GM18505 (cell line): ENCODE measurements around the gene DYNC1I1.

Experiments
- ATAC-seq: cut with Tn5 transposase; IDR thresholded peaks from one replicate; pipeline ENCODE4 v1.9.1; 2021; ENCODE audit not compliant: unreplicated experiment
- POLR2A ChIP-seq: IDR thresholded peaks from 4 replicates; pipeline ENCODE4 v1.6.1; 2011; ENCODE audit warnings: borderline replicate concordance; ENCODE audit not compliant: insufficient read depth, insufficient read length; ENCODE audit errors: extremely low read depth

Gene DYNC1I1

DNA sequence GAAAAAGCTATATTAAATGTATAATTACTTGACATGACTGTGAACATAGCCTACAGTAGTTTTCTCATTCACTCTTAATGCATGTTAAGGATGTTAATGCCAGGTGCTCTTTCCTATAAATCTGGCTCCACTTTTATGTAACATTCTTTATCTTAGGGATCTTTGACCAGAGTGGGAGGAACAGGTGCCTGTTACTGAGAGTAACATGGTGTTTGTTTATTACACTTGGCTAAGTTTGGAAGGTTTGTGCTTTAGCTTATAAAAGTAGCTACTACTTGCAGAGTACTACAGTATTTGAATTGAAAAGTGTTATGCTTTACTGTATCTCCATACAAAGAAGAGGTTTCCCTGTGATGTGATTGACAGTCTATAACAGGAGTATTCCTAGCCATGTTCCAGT lies 183.4 kb downstream of the DYNC1I1 start:
- TF ChIP-seq POLR2A = no peak
- ATAC-seq = no peak

DNA sequence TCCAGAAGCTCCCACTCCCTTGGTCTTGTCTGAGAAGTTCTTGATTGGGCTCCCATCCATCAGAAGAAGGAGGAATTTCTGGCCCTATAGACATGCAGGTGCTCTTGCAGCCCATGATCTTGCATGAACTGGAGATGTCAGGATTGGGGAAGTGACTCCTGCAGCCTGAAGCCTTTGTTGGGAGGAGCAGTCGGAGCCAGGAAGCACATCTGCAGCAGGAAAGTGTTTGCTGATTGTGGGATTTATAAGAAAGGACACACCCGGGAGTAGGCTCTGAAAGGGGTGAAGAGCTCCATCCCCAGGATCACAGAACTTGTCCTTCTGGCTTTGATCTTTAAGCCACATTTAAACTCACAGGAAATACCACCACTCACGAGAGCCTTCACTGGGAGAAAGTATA lies 185.2 kb downstream of the DYNC1I1 start:
- TF ChIP-seq POLR2A = no peak
- no peak for ATAC-seq

DNA sequence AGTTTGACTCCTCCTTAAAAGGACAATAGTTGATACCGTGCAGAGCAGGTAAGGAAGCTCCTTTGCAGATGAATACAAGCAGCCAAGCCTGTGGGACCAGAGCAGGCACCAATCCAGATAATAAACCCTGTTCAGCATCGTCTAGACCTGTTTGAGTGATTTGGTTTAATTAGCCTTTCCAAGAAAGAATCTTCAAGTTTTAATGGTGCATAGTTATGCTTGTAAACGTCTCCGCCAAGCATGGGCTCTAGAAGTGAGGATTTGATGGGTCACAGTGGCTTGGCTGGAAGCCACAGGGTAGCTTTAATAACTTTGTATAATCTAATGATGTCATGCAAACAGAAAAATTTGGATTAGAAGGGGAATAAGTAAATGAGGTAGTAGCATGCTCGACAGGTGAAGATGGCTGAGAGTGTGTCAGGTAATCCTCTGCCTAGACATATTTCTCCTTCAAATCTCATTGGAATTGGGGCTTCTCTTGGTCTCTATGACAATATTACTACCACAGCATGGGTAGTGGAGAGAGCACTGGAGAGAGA lies 188.4 kb downstream of the DYNC1I1 start:
- no peak for ATAC-seq

DNA sequence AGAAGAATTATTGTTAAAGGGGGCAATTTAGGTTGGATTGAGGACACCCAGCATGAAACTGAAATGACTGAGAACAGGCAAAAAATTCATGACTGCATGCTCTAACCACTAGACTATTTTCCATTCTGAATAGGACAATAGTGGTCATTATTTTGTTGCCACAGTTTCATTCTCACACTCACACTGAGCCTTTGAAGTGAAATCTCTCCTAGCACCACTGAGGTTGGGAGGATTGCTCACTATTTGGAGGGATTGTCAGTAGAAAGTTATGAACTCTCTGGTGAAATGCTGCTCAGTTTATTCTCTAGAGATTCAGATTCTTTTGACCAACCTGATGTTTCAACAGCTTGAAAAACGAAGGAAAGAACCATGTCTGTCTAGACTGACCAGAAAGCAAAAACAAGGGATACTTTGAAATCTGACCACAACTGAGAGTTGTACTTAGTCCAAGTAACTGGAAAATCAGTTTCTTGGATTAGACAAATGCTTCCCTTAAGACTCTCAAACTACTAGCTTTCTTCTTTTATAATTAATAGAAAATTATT lies 191.2 kb downstream of the DYNC1I1 start:
- no peak for TF ChIP-seq POLR2A
- no peak for ATAC-seq

More for the DNA sequence above, 188.4 kb downstream of the DYNC1I1 start:
- no peak for TF ChIP-seq POLR2A

DNA sequence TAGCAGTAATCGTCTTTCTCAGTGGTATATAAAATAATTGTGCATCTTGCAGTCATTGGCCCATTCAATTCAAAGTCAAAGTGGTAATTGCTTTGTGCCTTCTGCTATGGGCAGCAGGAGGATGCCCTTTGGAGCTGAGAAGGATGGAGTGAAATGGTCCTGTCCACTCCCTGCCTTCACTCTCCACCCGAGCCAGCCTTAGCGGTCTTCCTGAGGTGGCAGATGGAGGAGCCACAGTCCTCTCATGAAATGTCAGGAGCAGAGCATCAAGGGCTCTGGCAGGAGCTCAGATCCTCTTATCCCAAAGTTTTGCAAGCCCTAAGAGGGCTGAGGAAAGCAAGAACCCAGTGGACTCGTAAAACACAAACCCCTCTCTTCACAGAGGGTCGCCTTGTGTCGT lies 199.4 kb downstream of the DYNC1I1 start:
- no peak for ATAC-seq
- TF ChIP-seq POLR2A = no peak

DNA sequence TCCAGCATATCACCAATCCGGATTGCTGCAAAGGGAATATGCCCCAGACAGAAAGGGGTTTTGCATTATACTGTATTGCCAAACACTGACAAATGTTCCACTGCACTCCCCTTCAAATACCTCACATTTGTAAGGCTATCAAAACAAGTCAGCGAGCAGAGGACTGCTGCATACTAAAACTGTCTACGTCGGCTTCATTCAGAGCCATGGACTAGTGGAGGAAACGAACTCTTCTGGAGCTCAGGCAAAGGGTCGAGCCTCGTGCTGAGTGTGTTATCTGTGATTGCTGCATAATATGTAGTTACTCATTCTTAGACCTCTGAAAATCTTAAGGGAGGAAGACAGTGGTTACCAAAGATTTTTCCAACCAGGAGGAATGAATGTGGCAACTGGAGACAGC lies 200.2 kb downstream of the DYNC1I1 start:
- ATAC-seq = no peak
- TF ChIP-seq POLR2A = no peak

DNA sequence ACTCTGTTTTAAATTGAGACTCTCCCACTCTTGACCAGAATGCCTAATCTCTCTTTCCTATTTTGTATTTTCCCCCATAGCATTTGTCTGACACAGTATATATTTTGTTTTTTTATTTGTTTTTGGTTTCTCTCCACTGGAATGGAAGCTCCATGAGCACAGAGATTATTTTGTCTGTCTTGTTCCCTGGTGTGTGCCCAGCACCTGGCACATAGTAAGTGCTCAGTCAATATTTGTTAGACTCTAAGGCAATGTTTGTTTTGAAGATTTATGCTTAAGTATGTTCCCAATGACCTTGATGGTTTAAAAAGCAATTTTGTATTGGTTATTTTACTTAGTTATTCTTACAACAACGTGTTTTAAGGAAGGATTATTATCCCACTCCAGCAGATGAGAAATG lies 201.8 kb downstream of the DYNC1I1 start:
- TF ChIP-seq POLR2A = no peak
- no peak for ATAC-seq

DNA sequence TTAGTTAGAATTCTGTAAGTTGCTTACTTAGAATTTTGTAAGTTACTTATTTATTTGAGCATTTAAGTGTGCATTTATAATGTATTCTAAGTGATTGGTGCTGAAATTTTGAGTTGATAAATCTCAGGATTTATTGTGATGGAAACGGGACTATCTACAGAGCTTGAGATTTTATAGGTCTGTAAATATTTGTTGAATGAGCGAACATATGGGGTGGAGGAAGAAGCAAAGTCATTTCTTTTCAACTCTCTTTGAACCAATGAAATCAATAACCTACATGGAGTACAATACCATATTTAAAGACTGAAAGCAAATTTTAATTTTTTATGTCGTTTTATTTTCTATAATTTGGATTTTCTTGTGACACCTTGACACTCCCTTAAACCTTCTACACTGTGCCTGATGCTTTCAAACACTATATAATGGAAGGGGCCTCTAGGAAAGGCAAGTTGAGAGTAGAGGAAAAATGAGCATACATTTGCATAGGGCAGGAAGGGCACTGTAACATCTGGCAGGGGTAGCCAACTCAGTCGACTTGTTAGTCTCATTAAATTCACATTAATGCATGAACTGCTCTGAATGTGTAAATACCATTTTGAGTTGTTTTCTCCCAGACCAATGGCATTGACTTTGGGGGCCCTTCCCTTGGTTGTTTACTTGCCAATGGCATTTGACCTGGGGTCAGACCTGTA lies 204.2 kb downstream of the DYNC1I1 start:
- ATAC-seq = no peak
- no peak for TF ChIP-seq POLR2A

DNA sequence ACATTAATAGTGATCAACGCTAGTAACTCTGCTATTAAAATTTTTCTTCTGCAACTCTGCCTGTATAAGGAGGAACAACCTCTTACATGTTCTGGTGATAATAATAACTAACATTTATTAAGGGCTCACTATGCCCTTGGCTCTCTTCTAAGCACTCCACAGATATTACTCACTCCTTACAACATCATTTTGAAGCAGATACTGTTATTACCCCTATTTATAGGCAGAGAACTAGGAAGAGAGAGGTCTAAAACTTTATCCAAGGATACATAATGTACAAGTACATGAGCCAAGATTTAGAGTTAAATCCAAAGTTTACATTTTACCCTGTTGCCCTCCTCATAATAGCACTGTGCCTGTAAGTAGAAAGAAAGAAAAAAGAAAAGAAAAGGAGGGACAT lies 205.6 kb downstream of the DYNC1I1 start:
- ATAC-seq = no peak
- no peak for TF ChIP-seq POLR2A

DNA sequence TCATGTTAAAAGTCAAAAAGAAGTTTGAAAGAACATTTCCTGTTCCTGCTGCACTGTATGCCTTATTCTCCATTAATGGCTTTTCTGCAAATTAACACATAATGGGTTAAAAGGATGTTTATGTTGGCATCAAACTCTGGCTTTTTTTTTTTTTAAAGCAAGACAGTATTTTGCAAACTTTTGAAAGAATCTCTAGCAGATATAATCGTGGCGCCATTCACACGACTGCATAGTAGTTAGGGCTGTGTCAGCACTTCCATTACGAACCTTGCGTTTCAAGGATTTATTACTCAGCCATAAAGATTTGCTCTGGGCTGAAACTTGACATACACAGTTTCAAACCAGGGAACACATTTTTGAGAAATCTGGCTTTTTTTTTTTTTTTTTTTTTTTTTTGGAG lies 207.8 kb downstream of the DYNC1I1 start:
- TF ChIP-seq POLR2A = no peak
- no peak for ATAC-seq

DNA sequence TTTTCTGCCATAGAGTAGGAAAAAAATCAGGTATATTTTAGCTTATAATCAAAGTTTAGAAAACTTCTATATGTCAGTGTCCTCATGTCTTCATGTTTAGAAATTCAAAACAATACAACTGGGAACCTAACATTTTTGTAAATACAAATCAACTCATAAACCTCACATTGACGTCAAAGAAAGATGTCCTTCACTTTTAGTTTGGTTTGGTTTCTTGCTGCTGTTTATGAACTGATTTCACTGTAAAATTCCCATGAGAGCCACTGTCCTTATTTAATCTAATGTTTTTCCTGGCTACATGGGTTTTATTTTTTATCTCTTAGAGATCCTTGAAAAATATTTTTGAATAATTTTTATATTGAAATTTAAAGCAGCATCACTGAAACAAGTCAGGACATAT lies 208.4 kb downstream of the DYNC1I1 start:
- no peak for TF ChIP-seq POLR2A
- no peak for ATAC-seq

DNA sequence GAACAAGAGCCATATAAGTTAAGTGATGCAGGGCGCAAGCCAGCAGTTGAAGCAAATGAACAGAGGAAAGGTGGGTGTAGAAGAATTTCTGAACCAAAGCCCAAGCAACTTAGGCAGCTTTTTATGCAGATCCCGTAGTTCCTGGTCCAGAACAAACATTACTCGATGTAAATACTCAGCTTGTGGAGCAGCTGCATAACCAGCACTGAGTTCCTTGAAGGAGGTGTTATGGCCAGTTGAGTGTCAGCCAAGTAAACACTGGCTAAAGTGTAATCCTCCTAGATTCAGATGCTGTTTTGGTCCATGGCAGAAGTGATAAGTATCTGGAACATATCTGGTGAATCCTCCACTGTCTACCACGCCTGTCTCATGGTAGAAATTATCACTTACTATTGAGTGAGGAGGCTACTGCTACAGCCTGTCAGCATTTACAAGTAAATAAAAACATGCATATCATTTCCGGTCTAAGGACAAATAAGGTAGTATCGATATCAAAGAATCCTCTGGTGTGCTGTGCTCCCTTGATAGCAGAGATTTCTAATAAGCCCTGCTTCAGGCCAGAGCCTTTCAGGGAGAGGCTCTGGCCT lies 213.9 kb downstream of the DYNC1I1 start:
- no peak for ATAC-seq
- TF ChIP-seq POLR2A = no peak

DNA sequence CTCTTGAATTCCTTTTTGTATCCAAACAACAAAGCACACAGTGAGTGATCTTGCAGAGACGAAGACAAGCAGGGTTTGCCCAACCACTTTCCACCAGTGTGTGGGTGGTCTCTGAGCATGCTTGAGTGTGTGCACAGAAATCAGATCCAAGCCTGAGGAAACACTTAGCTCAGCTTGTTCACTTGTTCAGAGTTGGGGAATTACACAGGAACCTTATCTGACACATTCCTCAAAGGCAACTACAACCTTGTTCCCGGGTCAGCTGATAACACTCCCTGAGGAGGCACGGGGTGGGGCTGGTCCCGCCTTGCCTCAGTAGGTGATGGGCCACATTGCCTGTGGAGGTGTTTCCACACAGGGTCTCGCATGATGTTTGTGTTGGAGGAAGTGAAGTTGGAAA lies 216.9 kb downstream of the DYNC1I1 start:
- ATAC-seq = no peak
- no peak for TF ChIP-seq POLR2A

DNA sequence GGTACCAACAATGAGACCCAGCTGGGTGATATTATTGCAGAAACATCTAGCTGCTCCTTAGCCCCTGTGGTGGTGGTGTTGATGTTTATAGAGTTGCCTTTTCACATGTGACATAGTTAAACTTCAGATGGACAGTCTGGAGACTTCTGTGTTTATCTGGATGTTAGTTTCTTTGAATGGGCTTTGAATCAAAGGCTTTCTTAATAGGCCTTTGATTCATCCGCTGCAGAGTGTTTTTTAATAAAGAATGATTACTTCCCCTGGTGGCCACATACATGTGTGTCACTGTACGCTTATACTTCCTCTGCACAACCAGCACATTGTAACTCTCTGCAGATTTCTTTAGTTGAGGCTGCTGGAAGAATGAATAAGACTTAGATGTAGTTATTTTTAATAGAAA lies 221.0 kb downstream of the DYNC1I1 start:
- ATAC-seq = no peak
- no peak for TF ChIP-seq POLR2A
